HUES64 (cell line): ENCODE results near the gene RUSC1. TPM values are rescaled to one million over a fixed set of nuclear protein-coding genes. Genes with fewer than 3 reads are reported as not detected.

Source experiments
- H3K27ac ChIP-seq: 2 replicates; pipeline ENCODE4 v1.7.0; 2013; ENCODE audit warnings: low read depth, low read length, inconsistent platforms
- H3K27me3 ChIP-seq: 2 replicates; pipeline ENCODE4 v1.6.1; 2013; ENCODE audit warnings: mild to moderate bottlenecking, low read length; ENCODE audit not compliant: insufficient read depth
- H3K36me3 ChIP-seq: 2 replicates; pipeline ENCODE4 v1.6.1; 2013; ENCODE audit warnings: mild to moderate bottlenecking, low read length; ENCODE audit not compliant: insufficient read depth
- H3K4me1 ChIP-seq: 2 replicates; pipeline ENCODE4 v1.6.1; 2013; ENCODE audit warnings: mild to moderate bottlenecking, low read length, moderate library complexity; ENCODE audit not compliant: insufficient read depth
- H3K4me3 ChIP-seq: 2 replicates; pipeline ENCODE4 v1.5.1; 2013; ENCODE audit warnings: mild to moderate bottlenecking, low read length, moderate library complexity
- H3K9ac ChIP-seq: 2 replicates; pipeline ENCODE4 v1.6.1; 2013; ENCODE audit warnings: mild to moderate bottlenecking, low read depth, low read length
- H3K9me3 ChIP-seq: 2 replicates; pipeline ENCODE4 v1.6.1; 2013; ENCODE audit warnings: low read depth, low read length; ENCODE audit not compliant: insufficient read depth
- WGBS: fragments of 150-250, 120-280 bp; methylation state at CpG from one replicate; pipeline ENCODE4 v1.1.7; 2013; ENCODE audit warnings: missing lambda C conversion rate; 5-methylcytosine and 5-hydroxymethylcytosine counted together
- polyA plus RNA-seq, 2 experiments: library from polyadenylated mRNA; stranded (reverse); fragments of 50-300 nt; gene quantifications; one replicate each; pipeline ENCODE4 v1.2.3, GENCODE V29; 2013

RUSC1 gene
- polyA plus RNA-seq (2013, experiment 1 of 2): 42.8 TPM
- 38.7 TPM for polyA plus RNA-seq (2013, experiment 2 of 2)

DNA sequence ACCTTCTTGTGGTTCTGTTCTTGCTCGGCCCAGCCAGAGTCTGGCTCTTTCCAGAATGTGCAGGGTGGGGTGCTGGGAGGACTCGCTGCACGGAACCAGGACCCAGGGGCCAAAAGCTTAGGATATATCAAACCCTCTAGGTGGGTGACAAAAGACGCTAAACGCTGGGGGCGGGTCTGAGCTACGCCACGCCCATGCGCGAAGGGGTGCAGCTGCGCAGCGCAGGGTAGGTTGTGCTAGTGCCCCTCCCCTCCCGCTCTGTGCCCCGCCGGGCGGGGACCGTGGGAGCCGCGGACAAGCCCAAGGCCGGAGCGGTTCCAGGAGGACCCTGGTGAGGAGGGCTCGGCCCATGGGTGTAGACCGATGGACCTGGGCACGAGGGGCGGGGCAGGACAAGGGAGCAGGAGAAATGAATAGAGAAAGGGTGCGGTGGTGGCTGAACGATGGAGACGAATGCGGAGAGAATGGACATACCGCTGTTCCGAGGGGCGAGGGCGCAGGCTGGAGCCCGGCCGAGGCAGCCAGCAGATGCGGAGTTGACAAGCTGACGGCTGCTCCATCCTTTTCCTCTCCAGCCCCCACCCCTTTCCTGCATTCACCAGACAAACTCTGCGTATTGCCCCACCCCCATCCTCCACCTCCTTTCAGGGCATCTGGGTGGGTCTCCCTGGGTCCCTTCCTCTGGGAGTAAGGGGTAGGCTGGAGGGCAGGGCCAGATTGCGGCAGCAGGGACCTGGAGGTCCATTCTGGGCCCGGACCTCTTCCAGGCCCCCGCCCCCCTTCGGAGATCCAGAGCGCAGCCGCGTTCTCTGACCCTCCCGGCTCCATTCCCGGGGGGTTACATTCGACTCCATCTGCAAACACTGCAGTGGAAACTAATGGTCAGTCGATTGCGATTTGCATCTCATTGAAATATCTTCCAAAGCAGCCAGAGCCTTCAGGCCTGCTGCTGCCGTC is at the start of gene RUSC1:
Gene RUSC1, plus strand, starts transcription at position 234 of the 957 bp plus-strand sequence. CDS start 880 bp downstream, outside the sequence.
- Histone ChIP-seq H3K9ac (no peak within 1 kb of the TSS; the same call in 1 of the 2 replicates), H3K9me3 (no peaks in the 10 kb centered on the region), H3K36me3 (peaks cover 45% of the 10 kb centered on the region), H3K27me3 (peaks cover 10% of the 10 kb centered on the region; the same call in 1 of the 2 replicates), H3K27ac (0 out of 2 replicates have a peak within 1 kb of the TSS, but pooled peaks have one; percentile 13), H3K4me3 (peak within 1 kb of the TSS; percentile 90), H3K4me1 (peaks cover 11% of the 10 kb centered on the region; the same call in 1 of the 2 replicates)
- 10% methylated on average over 51 of the region's 51 CpGs for WGBS

DNA sequence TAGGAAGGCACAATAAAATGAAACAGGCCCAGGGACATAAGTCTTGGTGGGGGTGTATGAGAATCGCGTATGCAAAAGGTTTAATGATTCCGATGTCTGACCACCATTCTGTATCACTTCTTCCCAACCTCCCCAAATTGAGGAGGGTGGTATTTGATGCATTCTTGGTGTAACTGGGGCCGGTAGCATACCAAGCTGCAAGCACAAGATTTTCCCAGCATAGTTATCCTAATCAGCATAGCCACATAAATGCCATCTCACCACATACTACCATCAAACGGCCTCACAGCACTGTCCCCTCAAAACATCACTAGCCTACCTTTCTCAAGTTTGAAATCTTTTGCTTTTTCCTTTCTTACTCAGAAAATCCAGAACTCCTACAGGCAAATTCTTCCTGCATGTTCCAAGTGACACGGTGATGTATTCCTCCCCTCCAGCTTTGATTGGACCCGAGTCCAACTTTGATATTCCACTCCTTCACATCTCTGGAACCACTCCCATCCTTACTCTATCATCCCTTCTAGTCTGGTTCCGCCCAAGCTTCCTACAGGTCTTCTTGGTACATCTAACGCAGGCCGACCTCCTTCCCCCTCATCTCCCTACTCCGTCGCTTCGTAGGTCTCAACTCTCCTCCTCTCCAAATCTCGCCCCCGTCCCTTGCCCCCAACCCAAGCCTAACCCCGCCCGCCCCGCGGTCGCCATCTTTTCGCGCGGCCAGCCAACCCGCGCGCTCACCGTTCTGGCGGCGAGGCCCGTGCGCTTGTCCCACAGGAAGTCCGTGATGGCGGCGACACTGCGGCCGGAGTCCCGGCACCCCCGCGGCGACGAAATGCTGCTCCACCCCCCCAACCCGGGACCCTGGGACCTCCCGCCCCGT is 48.0 kb upstream of the RUSC1 start:
- H3K9me3 ChIP-seq: no peaks in the 10 kb centered on the region
- under 1% methylated on average over 41 of the region's 44 CpGs for WGBS
- H3K27ac ChIP-seq: peak overlapping the region; percentile 96
- H3K4me3 ChIP-seq: peak overlapping the region; percentile 89
- peak overlapping the region; percentile 77 for H3K9ac ChIP-seq
- H3K4me1 ChIP-seq: peaks cover 9% of the 10 kb centered on the region
- peaks cover 8% of the 10 kb centered on the region; the same call in 1 of the 2 replicates for H3K27me3 ChIP-seq
- H3K36me3 ChIP-seq: peaks cover 39% of the 10 kb centered on the region

DNA sequence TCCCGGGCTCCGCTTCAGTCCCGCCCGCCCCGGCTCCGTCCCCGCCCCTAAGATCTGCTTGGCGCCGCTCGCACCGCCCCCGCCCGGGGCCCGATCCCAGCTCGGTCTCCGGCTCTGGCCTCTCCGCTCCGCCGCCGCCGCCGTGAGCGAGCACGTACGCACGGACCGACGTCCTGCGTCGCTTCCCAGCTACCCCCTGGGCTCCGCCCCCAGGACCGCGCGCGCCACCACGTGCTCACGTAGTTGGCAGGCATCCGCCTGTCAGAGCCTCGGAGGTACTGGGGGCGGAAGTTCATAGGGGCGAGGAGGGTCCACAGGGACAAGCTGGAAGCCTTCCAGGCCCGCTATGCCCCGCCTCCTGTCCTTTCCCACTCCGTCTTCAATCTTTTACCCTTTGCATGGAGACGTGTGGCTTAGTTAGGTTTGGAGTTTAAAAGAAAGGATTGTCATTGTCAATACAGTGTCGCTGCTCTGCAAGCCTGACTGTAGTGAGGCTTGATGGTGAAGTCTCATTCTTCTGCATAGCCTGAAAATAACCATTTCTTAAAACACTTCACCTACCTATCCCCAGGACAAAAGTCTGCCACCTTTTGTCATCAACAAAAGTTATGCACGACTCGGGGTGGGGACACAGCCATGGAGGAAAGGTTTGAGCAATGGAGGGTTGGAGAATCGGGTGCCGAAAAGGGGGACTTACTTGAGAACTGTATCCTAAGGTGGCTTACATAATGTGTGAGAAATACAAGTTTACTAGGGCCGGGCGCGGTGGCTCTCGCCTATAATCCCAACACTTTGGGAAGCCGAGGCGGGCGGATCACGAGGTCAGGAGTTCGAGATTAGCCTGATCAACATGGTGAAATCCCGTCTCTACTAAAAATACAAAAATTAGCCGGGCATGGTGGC is 47.1 kb upstream of the RUSC1 start, which contains the start of gene CLK2:
Gene CLK2, minus strand, starts transcription at position 162 of the 903 bp plus-strand sequence. CDS start 2,527 bp downstream, outside the sequence.
- 20% methylated on average over 61 of the region's 61 CpGs for WGBS
- Histone ChIP-seq H3K36me3 (peaks cover 30% of the 10 kb centered on the region), H3K27me3 (peaks cover 8% of the 10 kb centered on the region; the same call in 1 of the 2 replicates), H3K9me3 (no peaks in the 10 kb centered on the region), H3K9ac (peak within 1 kb of the TSS; percentile 77), H3K4me1 (peaks cover 11% of the 10 kb centered on the region), H3K27ac (peak within 1 kb of the TSS; percentile 96), H3K4me3 (peak within 1 kb of the TSS; percentile 89)

DNA sequence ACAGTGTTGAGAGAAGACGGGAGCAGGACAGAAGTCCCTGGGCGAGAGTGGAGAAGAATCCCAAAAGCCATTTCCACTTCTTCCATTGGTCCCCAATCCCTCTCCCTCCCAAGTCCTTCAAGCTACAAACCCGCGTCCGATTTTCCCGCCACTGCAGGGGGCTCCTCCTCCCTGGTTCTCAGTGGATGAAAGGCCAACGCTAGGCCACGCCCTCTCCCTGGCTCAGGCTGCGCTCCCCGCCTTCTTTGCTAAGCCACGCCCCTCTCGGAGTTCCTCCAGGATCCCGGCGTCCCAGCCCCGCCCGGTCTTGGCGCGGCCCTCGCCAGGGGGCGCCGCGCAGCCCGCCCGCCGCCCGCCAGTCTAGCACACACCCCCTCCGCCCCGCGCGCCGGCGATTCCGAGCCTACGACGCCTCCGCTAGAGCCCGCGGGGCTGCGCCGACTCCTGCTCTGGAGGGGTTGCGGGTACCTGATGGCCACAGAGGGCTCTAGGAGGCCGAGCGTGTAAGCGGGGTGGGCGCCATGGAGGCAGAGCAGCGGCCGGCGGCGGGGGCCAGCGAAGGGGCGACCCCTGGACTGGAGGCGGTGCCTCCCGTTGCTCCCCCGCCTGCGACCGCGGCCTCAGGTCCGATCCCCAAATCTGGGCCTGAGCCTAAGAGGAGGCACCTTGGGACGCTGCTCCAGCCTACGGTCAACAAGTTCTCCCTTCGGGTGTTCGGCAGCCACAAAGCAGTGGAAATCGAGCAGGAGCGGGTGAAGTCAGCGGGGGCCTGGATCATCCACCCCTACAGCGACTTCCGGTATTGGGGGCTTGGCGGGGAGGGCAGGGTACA is 43.4 kb upstream of the RUSC1 start, which contains the start of gene HCN3:
Gene HCN3, plus strand, starts transcription at position 394 of the 832 bp plus-strand sequence. Its CDS starts 128 bp downstream, at position 522.
- peaks cover 21% of the 10 kb centered on the region for H3K4me1 ChIP-seq
- peak within 1 kb of the TSS; percentile 13; the same call in 1 of the 2 replicates for H3K9ac ChIP-seq
- WGBS: under 1% methylated on average over 68 of the region's 68 CpGs
- no peaks in the 10 kb centered on the region for H3K9me3 ChIP-seq
- H3K27ac ChIP-seq: no peak within 1 kb of the TSS
- peak within 1 kb of the TSS; percentile 70 for H3K4me3 ChIP-seq
- H3K36me3 ChIP-seq: no peaks in the 10 kb centered on the region; the same call in 1 of the 2 replicates
- H3K27me3 ChIP-seq: peaks cover 8% of the 10 kb centered on the region; the same call in 1 of the 2 replicates

DNA sequence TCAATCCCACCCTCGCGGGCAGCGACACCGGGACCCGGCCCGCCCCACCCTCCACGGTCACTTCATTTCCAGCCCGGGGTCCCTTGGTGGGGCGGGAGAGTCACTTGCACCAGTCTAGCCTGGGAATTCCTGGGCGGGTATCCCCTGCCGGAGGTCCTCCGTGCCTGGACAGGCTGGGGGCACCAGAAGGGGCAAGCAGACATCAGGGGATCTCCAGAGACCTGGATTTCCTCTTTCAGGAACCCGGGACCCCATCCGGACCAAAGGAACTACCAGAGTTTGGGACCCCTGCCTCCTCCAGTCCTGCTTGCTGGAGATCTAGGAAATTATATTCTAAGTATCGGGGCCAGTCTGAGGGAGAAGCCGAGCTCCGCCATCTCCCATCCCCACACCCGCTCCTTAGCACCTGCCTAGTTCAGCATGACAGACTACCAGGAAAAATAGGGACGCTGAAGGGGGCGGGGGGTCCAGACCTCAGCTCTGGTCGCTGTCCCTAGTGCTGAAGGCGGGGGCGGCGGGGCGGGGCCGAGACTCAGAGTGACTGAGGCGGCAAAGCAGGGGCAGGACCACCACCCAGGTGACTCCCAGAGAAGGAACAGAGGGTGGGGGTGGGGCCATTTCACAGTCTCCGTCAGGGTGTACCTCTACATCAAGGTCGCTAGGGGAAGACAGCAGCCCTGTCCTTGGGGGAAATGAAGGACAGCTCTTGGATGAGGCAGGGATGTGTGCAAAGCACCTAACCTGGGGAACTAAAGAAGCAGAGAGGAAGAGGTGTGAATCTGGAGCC is 42.6 kb upstream of the RUSC1 start:
- under 1% methylated on average over 29 of the region's 29 CpGs for WGBS
- H3K36me3 ChIP-seq: no peaks in the 10 kb centered on the region
- H3K27me3 ChIP-seq: peaks cover 8% of the 10 kb centered on the region; the same call in 1 of the 2 replicates
- H3K9ac ChIP-seq: no peak overlapping the region
- H3K4me3 ChIP-seq: peak overlapping the region; percentile 70
- no peaks in the 10 kb centered on the region for H3K9me3 ChIP-seq
- H3K27ac ChIP-seq: no peak overlapping the region
- H3K4me1 ChIP-seq: peaks cover 18% of the 10 kb centered on the region

DNA sequence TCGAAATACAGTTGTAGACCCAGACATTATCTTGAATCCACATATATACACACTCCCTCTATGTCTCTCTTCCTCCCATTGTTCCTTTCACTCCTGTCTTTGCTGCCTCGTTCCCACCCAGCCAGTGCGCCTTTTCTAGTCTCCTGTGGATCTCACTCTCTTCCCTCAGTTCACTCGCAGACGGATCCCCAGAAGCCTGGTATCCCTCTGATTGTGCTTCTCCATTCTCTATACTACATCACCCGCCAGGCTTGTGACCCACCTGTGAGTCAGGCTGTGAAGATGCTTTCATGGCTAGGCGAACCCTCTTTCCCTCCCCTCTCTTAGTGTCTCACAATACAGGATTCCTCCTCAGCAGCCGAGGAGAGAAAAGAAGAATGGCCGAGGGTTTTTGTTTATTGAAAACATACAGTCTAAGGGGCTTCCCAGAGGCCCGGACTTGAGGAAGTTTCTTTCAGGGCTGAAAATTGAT is 42.0 kb upstream of the RUSC1 start:
- 50% methylated on average over 9 of the region's 10 CpGs for WGBS
- Histone ChIP-seq H3K4me1 (peaks cover 16% of the 10 kb centered on the region), H3K27me3 (peaks cover 8% of the 10 kb centered on the region; the same call in 1 of the 2 replicates), H3K4me3 (peak overlapping the region; percentile 8), H3K36me3 (no peaks in the 10 kb centered on the region), H3K9ac (0 out of 2 replicates have a peak overlapping the region, but pooled peaks have one; percentile 17), H3K9me3 (no peaks in the 10 kb centered on the region), H3K27ac (no peak overlapping the region)

DNA sequence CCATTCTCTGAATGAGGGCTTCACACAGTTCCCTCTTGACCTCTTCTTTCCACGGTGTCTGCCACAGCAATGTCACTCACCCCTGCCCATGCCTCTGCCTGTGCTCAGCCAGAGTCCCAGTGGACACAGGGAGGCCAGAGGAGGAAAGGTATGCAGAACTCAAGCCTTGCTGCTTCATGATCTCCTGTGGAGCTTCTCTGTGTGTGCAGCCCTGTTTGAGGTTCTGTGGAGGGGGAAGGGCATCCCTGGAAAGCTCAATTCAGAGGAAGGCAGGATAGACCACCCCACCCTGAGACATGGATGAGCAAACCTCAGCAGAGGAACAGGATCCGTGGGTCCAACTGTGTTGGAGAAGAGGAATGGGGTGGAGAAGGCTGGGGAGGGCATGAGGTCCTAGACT is 41.4 kb upstream of the RUSC1 start:
- H3K9me3 ChIP-seq: no peaks in the 10 kb centered on the region
- no peak overlapping the region for H3K4me3 ChIP-seq
- 42% methylated on average over 2 of the region's 2 CpGs for WGBS
- no peak overlapping the region for H3K27ac ChIP-seq
- peaks cover 14% of the 10 kb centered on the region for H3K4me1 ChIP-seq
- H3K27me3 ChIP-seq: peaks cover 8% of the 10 kb centered on the region; the same call in 1 of the 2 replicates
- 0 out of 2 replicates have a peak overlapping the region, but pooled peaks have one; percentile 17 for H3K9ac ChIP-seq
- no peaks in the 10 kb centered on the region for H3K36me3 ChIP-seq

DNA sequence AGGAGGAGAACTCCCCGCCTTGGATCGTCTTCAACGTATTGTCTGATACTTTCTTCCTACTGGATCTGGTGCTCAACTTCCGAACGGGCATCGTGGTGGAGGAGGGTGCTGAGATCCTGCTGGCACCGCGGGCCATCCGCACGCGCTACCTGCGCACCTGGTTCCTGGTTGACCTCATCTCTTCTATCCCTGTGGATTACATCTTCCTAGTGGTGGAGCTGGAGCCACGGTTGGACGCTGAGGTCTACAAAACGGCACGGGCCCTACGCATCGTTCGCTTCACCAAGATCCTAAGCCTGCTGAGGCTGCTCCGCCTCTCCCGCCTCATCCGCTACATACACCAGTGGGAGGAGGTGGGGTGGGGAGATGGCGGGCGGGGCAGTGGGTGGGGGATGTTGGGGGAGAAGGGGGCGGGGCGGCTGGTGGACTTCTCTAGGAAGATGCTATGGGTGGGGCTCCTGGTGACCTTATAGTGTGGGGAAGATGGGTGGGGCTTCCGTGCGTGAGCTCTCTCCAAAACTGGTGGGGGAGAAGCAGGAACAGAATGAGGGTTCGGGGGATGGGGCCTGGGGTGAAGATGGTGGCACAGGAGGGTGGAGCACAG is 38.1 kb upstream of the RUSC1 start:
- 90% methylated on average over 29 of the region's 29 CpGs for WGBS
- no peaks in the 10 kb centered on the region for H3K9me3 ChIP-seq
- H3K4me3 ChIP-seq: no peak overlapping the region
- H3K27ac ChIP-seq: no peak overlapping the region
- peaks cover 14% of the 10 kb centered on the region; the same call in 1 of the 2 replicates for H3K4me1 ChIP-seq
- H3K36me3 ChIP-seq: no peaks in the 10 kb centered on the region
- H3K27me3 ChIP-seq: no peaks in the 10 kb centered on the region
- H3K9ac ChIP-seq: no peak overlapping the region
